Fibroblast of lung (primary cell): ENCODE results near the gene PPM1E. TPM values are rescaled to one million over a fixed set of nuclear protein-coding genes. Genes with fewer than 3 reads are reported as not detected.
A peak's percentile ranks its signal among the peaks of the same experiment; 100 is the strongest.

ENCODE experiments used
- DNase-seq, 2 donors: peaks; one replicate each; pipeline versions ENCODE4 v3.0.0 to v3.0.0-alpha.2; 2010; ENCODE audit warnings: low read depth in 2 of 2
- H2AFZ ChIP-seq: 2 replicates; pipeline ENCODE4 v1.5.1; 2012; ENCODE audit warnings: low read length, control low read depth, inconsistent platforms
- H3K27ac ChIP-seq: 2 replicates; pipeline ENCODE4 v1.5.1; 2011; ENCODE audit warnings: low read length, control low read depth; ENCODE audit not compliant: insufficient read depth
- H3K27me3 ChIP-seq: 2 replicates; pipeline ENCODE4 v1.5.1; 2011; ENCODE audit warnings: mild to moderate bottlenecking, low read length; ENCODE audit not compliant: control insufficient read depth, insufficient read depth
- H3K36me3 ChIP-seq: 2 replicates; pipeline ENCODE4 v1.5.1; 2011; ENCODE audit warnings: low read length; ENCODE audit not compliant: control insufficient read depth, insufficient read depth
- H3K4me1 ChIP-seq: 2 replicates; pipeline ENCODE4 v1.5.1; 2011; ENCODE audit warnings: low read length; ENCODE audit not compliant: control insufficient read depth, insufficient read depth; ENCODE audit errors: extremely low read depth
- H3K4me2 ChIP-seq: 2 replicates; pipeline ENCODE4 v1.5.1; 2011; ENCODE audit warnings: low read length, control low read depth; ENCODE audit not compliant: insufficient read depth; ENCODE audit errors: extremely low read depth
- H3K4me3 ChIP-seq, 4 experiments: fragments of 200-600 bp in 1 of 4; sonication (generic) in 1 of 4; replicated peaks in 1 of 4; 2 replicates each; pipeline ENCODE4 v1.5.1; 2011 to 2016; ENCODE audit warnings: low read length in 4 of 4, low read depth in 3 of 4, mild to moderate bottlenecking in 3 of 4, control low read depth in 2 of 4, inconsistent platforms in 1 of 4, mixed read lengths in 1 of 4; ENCODE audit not compliant: insufficient read depth in 1 of 4; ENCODE audit errors: control extremely low read depth in 1 of 4
- H3K79me2 ChIP-seq: 2 replicates; pipeline ENCODE4 v1.5.1; 2012; ENCODE audit warnings: mild to moderate bottlenecking, low read length, inconsistent platforms; ENCODE audit not compliant: control insufficient read depth, insufficient read depth
- H3K9ac ChIP-seq: 2 replicates; pipeline ENCODE4 v1.5.1; 2011; ENCODE audit warnings: mild to moderate bottlenecking, low read length, control low read depth; ENCODE audit not compliant: insufficient read depth
- H3K9me3 ChIP-seq: 2 replicates; pipeline ENCODE4 v1.5.1; 2012; ENCODE audit warnings: low read depth, low read length; ENCODE audit not compliant: control insufficient read depth, insufficient read depth
- H4K20me1 ChIP-seq: 2 replicates; pipeline ENCODE4 v1.5.1; 2011; ENCODE audit warnings: low read length; ENCODE audit not compliant: control insufficient read depth, insufficient read depth; ENCODE audit errors: extremely low read depth
- EZH2 ChIP-seq: IDR thresholded peaks from 2 replicates; pipeline ENCODE4 v1.5.1; 2012; ENCODE audit warnings: low read length, control low read depth, mild to moderate bottlenecking; ENCODE audit errors: missing control alignments
- polyA plus RNA-seq, 2 donors: library from polyadenylated mRNA; depleted of rRNA in 1 of 2; stranded (reverse) in 1 of 2; unstranded in 1 of 2; fragments of >200 nt; gene quantifications; 2 replicates each; pipeline ENCODE4 v1.2.1, GENCODE V29; 2011 to 2012; ENCODE audit warnings: missing spikeins in 1 of 2
- total RNA-seq: library from RNA; depleted of rRNA; stranded (reverse); fragments of >200 nt; gene quantifications from 2 replicates; pipeline ENCODE4 v1.2.1, GENCODE V29; 2014
- TF ChIP-seq, protein P1 (sequence below), 2 donors: IDR thresholded peaks in 1 of 2; conservative IDR thresholded peaks in 1 of 2; 1 replicate in 1 of 2; 2 replicates in 1 of 2; pipeline ENCODE4 v1.5.1; 2011 to 2012; ENCODE audit warnings: low read length in 2 of 2, control low read depth in 1 of 2, inconsistent platforms in 1 of 2, low read depth in 1 of 2, mild to moderate bottlenecking in 1 of 2

PPM1E gene
- total and polyA plus RNA-seq, 2 donors (not counting 1 experiment from before 2014, with no cell fraction given): 0.02 to 0.50 TPM

GRCh38 chr17:58997756-58998553 is 242.3 kb downstream of the PPM1E start:
- DNase-seq: peak in 1 of 2 donors; percentile 43
- no peak for TF ChIP-seq EZH2
- TF ChIP-seq, protein P1, sequence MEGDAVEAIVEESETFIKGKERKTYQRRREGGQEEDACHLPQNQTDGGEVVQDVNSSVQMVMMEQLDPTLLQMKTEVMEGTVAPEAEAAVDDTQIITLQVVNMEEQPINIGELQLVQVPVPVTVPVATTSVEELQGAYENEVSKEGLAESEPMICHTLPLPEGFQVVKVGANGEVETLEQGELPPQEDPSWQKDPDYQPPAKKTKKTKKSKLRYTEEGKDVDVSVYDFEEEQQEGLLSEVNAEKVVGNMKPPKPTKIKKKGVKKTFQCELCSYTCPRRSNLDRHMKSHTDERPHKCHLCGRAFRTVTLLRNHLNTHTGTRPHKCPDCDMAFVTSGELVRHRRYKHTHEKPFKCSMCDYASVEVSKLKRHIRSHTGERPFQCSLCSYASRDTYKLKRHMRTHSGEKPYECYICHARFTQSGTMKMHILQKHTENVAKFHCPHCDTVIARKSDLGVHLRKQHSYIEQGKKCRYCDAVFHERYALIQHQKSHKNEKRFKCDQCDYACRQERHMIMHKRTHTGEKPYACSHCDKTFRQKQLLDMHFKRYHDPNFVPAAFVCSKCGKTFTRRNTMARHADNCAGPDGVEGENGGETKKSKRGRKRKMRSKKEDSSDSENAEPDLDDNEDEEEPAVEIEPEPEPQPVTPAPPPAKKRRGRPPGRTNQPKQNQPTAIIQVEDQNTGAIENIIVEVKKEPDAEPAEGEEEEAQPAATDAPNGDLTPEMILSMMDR (conservative IDR thresholded peaks at IDR 0.05 in 1 of 2, IDR thresholded peaks at IDR 0.05 in 1 of 2; ENCODE audit: low read depth in 1 of 2, low read length in 2 of 2): no peak
- H3K4me3 ChIP-seq: no peak overlapping the region
- H3K9me3 ChIP-seq: no peaks in the 10 kb centered on the region
- H3K36me3 ChIP-seq: no peaks in the 10 kb centered on the region
- H4K20me1 ChIP-seq: no peaks in the 10 kb centered on the region
- H3K27me3 ChIP-seq: no peaks in the 10 kb centered on the region
- H3K4me2 ChIP-seq: no peak overlapping the region
- H3K79me2 ChIP-seq: no peaks in the 10 kb centered on the region
- no peak overlapping the region for H3K9ac ChIP-seq
- no peak overlapping the region for H2AFZ ChIP-seq
- no peak overlapping the region for H3K27ac ChIP-seq
- no peaks in the 10 kb centered on the region for H3K4me1 ChIP-seq

- Histone ChIP-seq H3K4me1 (no peaks in the 10 kb centered on the region), H3K4me3 (no peak overlapping the region), H3K36me3 (no peaks in the 10 kb centered on the region), H3K9me3 (no peaks in the 10 kb centered on the region), H3K4me2 (no peak overlapping the region), H3K9ac (no peak overlapping the region), H3K27ac (no peak overlapping the region), H3K79me2 (no peaks in the 10 kb centered on the region), H3K27me3 (no peaks in the 10 kb centered on the region), H2AFZ (no peak overlapping the region), H4K20me1 (no peaks in the 10 kb centered on the region)
- TF ChIP-seq, protein P1 (conservative IDR thresholded peaks at IDR 0.05 in 1 of 2, IDR thresholded peaks at IDR 0.05 in 1 of 2; ENCODE audit: low read depth in 1 of 2, low read length in 2 of 2): no peak
- no peak for TF ChIP-seq EZH2
- DNase-seq: no peak
These were observed 243.2 kb downstream of the PPM1E start for GRCh38 chr17:58998871-58999270.

DNA sequence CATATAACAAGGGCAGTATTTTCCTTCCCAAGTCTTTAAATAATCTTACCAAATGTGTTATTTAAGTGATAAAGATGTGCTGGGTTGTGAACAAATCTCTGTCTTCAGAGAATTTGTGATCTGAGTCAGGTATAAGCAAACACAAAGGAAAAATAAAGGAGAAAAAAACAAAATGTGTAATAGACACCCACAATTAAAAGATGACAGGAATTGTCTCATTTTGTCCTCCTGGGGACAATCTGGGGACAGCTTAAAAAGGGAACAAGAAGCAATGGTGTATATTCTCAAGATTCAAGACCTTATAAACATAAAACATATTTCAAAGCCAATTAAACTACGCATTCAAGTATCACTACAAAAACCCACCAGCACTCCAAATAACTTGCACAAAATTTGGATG is 243.8 kb downstream of the PPM1E start:
- Histone ChIP-seq H3K27ac (no peak overlapping the region), H3K27me3 (no peaks in the 10 kb centered on the region), H3K4me1 (no peaks in the 10 kb centered on the region), H3K79me2 (no peaks in the 10 kb centered on the region), H3K36me3 (no peaks in the 10 kb centered on the region), H3K4me2 (no peak overlapping the region), H3K9ac (no peak overlapping the region), H3K4me3 (no peak overlapping the region), H3K9me3 (no peaks in the 10 kb centered on the region), H2AFZ (no peak overlapping the region), H4K20me1 (no peaks in the 10 kb centered on the region)
- DNase-seq: no peak
- TF ChIP-seq, protein P1 (conservative IDR thresholded peaks at IDR 0.05 in 1 of 2, IDR thresholded peaks at IDR 0.05 in 1 of 2; ENCODE audit: low read depth in 1 of 2, low read length in 2 of 2): no peak
- TF ChIP-seq EZH2: no peak
